OCI-LY1 (cell line): Measurements from ENCODE around the gene ZNF19.

Experiments
- CTCF ChIP-seq: fragments of 200-600 bp; sonication (generic), shearing (Covaris generic); IDR thresholded peaks from 2 replicates; pipeline ENCODE4 v1.5.1; 2017; ENCODE audit warnings: mild to moderate bottlenecking, antibody characterized with exemption, low read length, moderate library complexity, mixed read lengths
- EZH2 ChIP-seq: fragments of 200-600 bp; sonication (generic), shearing (Covaris generic); IDR thresholded peaks from 2 replicates; pipeline ENCODE4 v1.8.0; 2017; ENCODE audit warnings: borderline replicate concordance, mixed run types, mild to moderate bottlenecking, antibody characterized with exemption, low read length, moderate library complexity, mixed read lengths

- no peak for TF ChIP-seq CTCF
- no peak for TF ChIP-seq EZH2
These were observed 45.4 kb downstream of the ZNF19 start for GRCh38 chr16:71443714-71444113.
